ENCODE measurements around the gene PBX4.

GRCh38 chr19:19580418-19580817 lies 38.1 kb downstream of the PBX4 start:
- TF ChIP-seq REST (IDR thresholded peaks at IDR 0.05; ENCODE audit: low read depth) (no peak), ZNF274 (IDR thresholded peaks at IDR 0.05; ENCODE audit: low read depth, low read length) (no peak), CTCF (IDR thresholded peaks at IDR 0.05 in 2 of 3, conservative IDR thresholded peaks at IDR 0.05 in 1 of 3; ENCODE audit: borderline replicate concordance in 1 of 3, insufficient read depth in 1 of 3, low read depth in 2 of 3, low read length in 2 of 3) (no peak), POLR2A (IDR thresholded peaks at IDR 0.05; ENCODE audit: borderline replicate concordance, extremely low read depth, insufficient read depth, insufficient read length) (no peak), ZBTB33 (IDR thresholded peaks at IDR 0.05; ENCODE audit: extremely low read depth, insufficient replicate concordance, low read length) (no peak), RAD21 (IDR thresholded peaks at IDR 0.05; ENCODE audit: low read depth) (no peak), SIN3A (IDR thresholded peaks at IDR 0.05; ENCODE audit: low read depth) (no peak), POLR2AphosphoS5 (IDR thresholded peaks at IDR 0.05; ENCODE audit: low read depth, low read length) (no peak), YY1 (IDR thresholded peaks at IDR 0.05; ENCODE audit: extremely low read depth, insufficient replicate concordance, low read depth, low read length) (no peak), ELF1 (IDR thresholded peaks at IDR 0.05; ENCODE audit: borderline replicate concordance, low read depth) (no peak)
